HG03159 (cell line): Measurements from ENCODE around the gene IL13.

ENCODE experiments used
- ATAC-seq: cut with Tn5 transposase; IDR thresholded peaks from one replicate; pipeline ENCODE4 v1.9.1; 2021; ENCODE audit warnings: mild to moderate bottlenecking, moderate library complexity; ENCODE audit not compliant: unreplicated experiment

IL13 gene

GRCh38 chr5:132669966-132670882 lies 12.3 kb downstream of the IL13 start:
- no peak for ATAC-seq

- no peak for ATAC-seq
These were observed 13.0 kb downstream of the IL13 start for GRCh38 chr5:132671000-132671399.

GRCh38 chr5:132673488-132673887 lies 15.5 kb downstream of the IL13 start:
- ATAC-seq: no peak

GRCh38 chr5:132673939-132674630 lies 16.1 kb downstream of the IL13 start, which contains the start of gene IL4:
IL4 (plus strand) TSS chr5:132673989; CDS start chr5:132674051, 62 bp downstream.
- no peak for ATAC-seq

GRCh38 chr5:132674671-132675506 lies 16.9 kb downstream of the IL13 start:
- ATAC-seq: peak; percentile 78

GRCh38 chr5:132675936-132676689 lies 18.1 kb downstream of the IL13 start:
- no peak for ATAC-seq

- ATAC-seq: no peak
These were observed 19.2 kb downstream of the IL13 start for GRCh38 chr5:132677191-132677590.

- no peak for ATAC-seq
These were observed 19.9 kb downstream of the IL13 start for GRCh38 chr5:132677682-132678400.

- no peak for ATAC-seq
These were observed 20.8 kb downstream of the IL13 start for GRCh38 chr5:132678735-132679134.

- no peak for ATAC-seq
These were observed 21.2 kb downstream of the IL13 start for GRCh38 chr5:132679166-132679565.

- ATAC-seq: no peak
These were observed 21.9 kb downstream of the IL13 start for GRCh38 chr5:132679717-132680380.

GRCh38 chr5:132680780-132681475 lies 23.0 kb downstream of the IL13 start:
- ATAC-seq: no peak

- no peak for ATAC-seq
These were observed 23.5 kb downstream of the IL13 start for GRCh38 chr5:132681476-132681831.

- ATAC-seq: no peak
These were observed 24.0 kb downstream of the IL13 start for GRCh38 chr5:132681983-132682382.

- ATAC-seq: no peak
These were observed 26.5 kb downstream of the IL13 start for GRCh38 chr5:132684491-132684890.

GRCh38 chr5:132684922-132685720 lies 27.1 kb downstream of the IL13 start:
- no peak for ATAC-seq

- ATAC-seq: no peak
These were observed 28.2 kb downstream of the IL13 start for GRCh38 chr5:132686193-132686592.

- ATAC-seq: no peak
These were observed 30.0 kb downstream of the IL13 start for GRCh38 chr5:132687995-132688394.
